Fibroblast of lung (primary cell): ENCODE results near the gene MAMLD1.

Source experiments
- EZH2 ChIP-seq: IDR thresholded peaks from 2 replicates; pipeline ENCODE4 v1.5.1; 2012; ENCODE audit warnings: low read length, control low read depth, mild to moderate bottlenecking; ENCODE audit errors: missing control alignments
- TF ChIP-seq, protein P1 (sequence below), 2 donors: IDR thresholded peaks in 1 of 2; conservative IDR thresholded peaks in 1 of 2; 1 replicate in 1 of 2; 2 replicates in 1 of 2; pipeline ENCODE4 v1.5.1; 2011 to 2012; ENCODE audit warnings: low read length in 2 of 2, control low read depth in 1 of 2, inconsistent platforms in 1 of 2, low read depth in 1 of 2, mild to moderate bottlenecking in 1 of 2

DNA sequence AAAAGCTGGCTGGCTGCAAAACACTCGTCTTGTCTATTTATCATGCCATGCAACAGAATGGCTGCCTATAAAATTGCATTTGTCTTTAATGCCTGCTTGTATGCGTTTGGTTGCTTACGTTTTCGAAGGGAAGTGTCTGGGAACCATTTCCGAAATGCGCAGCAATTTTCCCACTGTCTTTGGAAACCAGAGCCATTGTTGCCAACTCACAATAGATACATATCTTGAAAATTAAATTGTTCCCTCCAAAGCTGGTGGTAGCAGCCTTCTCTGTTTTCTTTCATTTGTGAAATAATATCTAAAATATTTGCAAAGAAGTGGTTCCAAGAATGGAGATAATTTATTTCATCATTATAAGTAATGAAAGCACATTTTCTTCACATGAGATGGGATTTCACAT, 53.4 kb downstream of the MAMLD1 start:
- TF ChIP-seq, protein P1, sequence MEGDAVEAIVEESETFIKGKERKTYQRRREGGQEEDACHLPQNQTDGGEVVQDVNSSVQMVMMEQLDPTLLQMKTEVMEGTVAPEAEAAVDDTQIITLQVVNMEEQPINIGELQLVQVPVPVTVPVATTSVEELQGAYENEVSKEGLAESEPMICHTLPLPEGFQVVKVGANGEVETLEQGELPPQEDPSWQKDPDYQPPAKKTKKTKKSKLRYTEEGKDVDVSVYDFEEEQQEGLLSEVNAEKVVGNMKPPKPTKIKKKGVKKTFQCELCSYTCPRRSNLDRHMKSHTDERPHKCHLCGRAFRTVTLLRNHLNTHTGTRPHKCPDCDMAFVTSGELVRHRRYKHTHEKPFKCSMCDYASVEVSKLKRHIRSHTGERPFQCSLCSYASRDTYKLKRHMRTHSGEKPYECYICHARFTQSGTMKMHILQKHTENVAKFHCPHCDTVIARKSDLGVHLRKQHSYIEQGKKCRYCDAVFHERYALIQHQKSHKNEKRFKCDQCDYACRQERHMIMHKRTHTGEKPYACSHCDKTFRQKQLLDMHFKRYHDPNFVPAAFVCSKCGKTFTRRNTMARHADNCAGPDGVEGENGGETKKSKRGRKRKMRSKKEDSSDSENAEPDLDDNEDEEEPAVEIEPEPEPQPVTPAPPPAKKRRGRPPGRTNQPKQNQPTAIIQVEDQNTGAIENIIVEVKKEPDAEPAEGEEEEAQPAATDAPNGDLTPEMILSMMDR (conservative IDR thresholded peaks at IDR 0.05 in 1 of 2, IDR thresholded peaks at IDR 0.05 in 1 of 2; ENCODE audit: low read depth in 1 of 2, low read length in 2 of 2), result no peak
- no peak for TF ChIP-seq EZH2
